BLaER1 (cell line): Measurements from ENCODE around the gene HMBS.
A peak's percentile ranks its signal among the peaks of the same experiment; 100 is the strongest.

Experiments used
- H3K27ac ChIP-seq: shearing (Covaris generic); formaldehyde crosslinking; 2 replicates; pipeline ENCODE4 v1.8.1; 2022
- H3K27me3 ChIP-seq: shearing (Covaris generic); formaldehyde crosslinking; 2 replicates; pipeline ENCODE4 v1.8.1; 2022
- H3K36me3 ChIP-seq: shearing (Covaris generic); formaldehyde crosslinking; 2 replicates; pipeline ENCODE4 v1.8.1; 2022
- H3K4me1 ChIP-seq: shearing (Covaris generic); formaldehyde crosslinking; 2 replicates; pipeline ENCODE4 v1.8.1; 2022
- H3K4me2 ChIP-seq: shearing (Covaris generic); formaldehyde crosslinking; 2 replicates; pipeline ENCODE4 v1.8.1; 2022
- H3K4me3 ChIP-seq: shearing (Covaris generic); formaldehyde crosslinking; 2 replicates; pipeline ENCODE4 v1.8.1; 2022
- H3K9ac ChIP-seq: shearing (Covaris generic); formaldehyde crosslinking; 2 replicates; pipeline ENCODE4 v1.8.1; 2022
- H3K9me3 ChIP-seq: shearing (Covaris generic); formaldehyde crosslinking; 2 replicates; pipeline ENCODE4 v1.8.1; 2022
- H4K20me1 ChIP-seq: shearing (Covaris generic); formaldehyde crosslinking; 2 replicates; pipeline ENCODE4 v1.8.1; 2022
- Cebpa-rat ChIP-seq: shearing (Covaris generic); IDR thresholded peaks from 2 replicates; pipeline ENCODE4 v1.8.1; 2022

HMBS gene

DNA sequence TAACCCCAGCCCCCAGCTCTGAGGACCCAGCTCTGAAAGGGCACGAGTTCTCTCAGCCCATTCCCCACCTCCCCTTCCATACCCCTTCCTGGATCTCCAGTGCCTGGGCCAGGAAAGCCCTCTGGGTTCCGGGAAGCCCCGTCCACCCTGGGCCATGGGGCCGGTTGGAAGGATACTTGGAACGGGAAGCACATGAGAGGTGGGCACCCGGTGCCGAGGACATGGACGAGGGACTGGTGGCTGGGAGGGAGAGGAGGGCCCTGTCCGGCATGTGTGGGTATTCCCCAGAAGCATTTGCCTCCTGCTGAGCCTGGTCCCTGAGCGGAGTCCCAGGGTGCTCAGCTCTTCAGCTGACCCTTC lies 31.5 kb downstream of the HMBS start:
- peaks cover 12% of the 10 kb centered on the region for H3K4me1 ChIP-seq
- H3K36me3 ChIP-seq: peaks cover 67% of the 10 kb centered on the region
- H3K9me3 ChIP-seq: no peaks in the 10 kb centered on the region
- no peak overlapping the region for H3K4me2 ChIP-seq
- H3K9ac ChIP-seq: no peak overlapping the region
- no peak overlapping the region for H3K4me3 ChIP-seq
- H3K27me3 ChIP-seq: no peaks in the 10 kb centered on the region
- H4K20me1 ChIP-seq: no peaks in the 10 kb centered on the region
- H3K27ac ChIP-seq: no peak overlapping the region
- TF ChIP-seq Cebpa-rat: no peak

DNA sequence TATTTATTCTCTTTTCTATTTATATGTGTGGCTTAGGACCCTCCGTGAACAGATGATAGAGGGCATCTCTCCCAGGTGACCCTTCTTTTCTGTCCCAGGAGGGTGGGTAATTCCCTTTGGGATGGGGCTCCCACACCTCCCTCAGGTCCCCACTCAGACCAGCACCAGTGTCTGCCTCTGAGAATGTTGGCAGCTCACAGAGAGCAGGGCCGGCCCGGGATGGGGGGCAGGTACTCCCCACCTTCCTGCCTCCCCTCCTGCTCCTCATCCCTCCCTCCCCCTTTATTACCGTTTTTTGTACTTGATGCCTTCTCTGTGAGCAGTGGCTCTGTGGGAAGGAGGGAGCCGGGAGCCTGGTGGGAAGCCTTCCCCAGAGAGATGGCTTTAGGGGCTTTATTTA lies 31.9 kb downstream of the HMBS start:
- H3K4me3 ChIP-seq: no peak overlapping the region
- no peak overlapping the region for H3K9ac ChIP-seq
- H3K27me3 ChIP-seq: no peaks in the 10 kb centered on the region
- no peak overlapping the region for H3K4me2 ChIP-seq
- no peak for TF ChIP-seq Cebpa-rat
- peaks cover under 1% of the 10 kb centered on the region; the same call in 1 of the 2 replicates for H4K20me1 ChIP-seq
- H3K4me1 ChIP-seq: peaks cover 12% of the 10 kb centered on the region
- no peak overlapping the region for H3K27ac ChIP-seq
- H3K36me3 ChIP-seq: peaks cover 63% of the 10 kb centered on the region
- no peaks in the 10 kb centered on the region for H3K9me3 ChIP-seq

DNA sequence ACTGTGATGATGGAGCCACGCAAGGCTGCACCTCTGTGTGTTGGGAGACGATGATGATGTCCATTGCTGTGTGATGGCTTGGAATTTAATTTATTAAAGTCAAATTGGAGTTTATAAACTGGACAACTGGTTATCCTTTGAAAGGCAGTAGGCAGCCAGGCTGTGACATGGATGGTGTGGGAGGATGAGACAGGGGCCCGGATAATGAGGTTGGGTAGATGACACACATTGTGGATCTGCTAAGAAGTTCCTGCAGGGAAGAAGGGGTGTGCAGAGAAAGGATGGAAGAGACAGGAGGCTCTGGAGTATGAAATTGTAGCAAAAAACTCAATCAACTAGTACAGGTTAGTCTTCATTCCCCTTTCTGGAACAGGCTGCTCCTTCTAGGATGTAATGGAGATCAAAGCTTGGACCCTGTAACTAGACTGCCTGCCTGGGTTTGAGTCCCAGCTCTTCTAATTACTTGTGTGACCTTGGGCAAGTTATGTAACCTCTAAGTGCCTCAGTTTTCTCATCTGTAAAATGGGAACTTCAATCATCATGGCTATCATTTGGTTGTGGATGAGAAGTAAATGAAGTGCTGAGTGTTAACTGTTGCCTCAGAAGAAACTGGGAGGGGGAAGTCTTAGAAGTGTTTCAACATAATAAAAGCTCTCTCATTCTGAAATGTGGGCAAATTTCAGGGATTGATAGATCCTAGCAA lies 32.5 kb downstream of the HMBS start:
- H3K27ac ChIP-seq: no peak overlapping the region

DNA sequence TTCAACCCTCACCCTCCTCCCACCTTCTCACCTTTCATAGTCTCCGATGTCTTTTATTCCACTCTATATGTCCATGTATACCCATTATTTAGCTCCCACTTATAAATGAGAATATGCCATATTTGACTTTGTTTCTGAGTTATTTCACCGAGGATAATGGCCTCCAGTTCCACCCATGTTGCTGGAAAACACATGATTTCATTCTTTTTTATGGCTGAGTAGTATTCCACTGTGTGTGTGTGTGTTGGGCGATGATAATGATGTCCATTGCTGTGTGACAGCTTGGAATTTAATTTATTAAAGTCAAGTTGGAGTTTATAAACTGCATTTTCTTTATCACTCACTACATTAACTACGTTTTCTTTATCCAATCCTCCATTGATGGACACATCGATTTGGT lies 33.5 kb downstream of the HMBS start:
- Histone ChIP-seq H3K4me1 (peaks cover 26% of the 10 kb centered on the region), H3K27me3 (no peaks in the 10 kb centered on the region), H3K27ac (no peak overlapping the region), H3K4me3 (no peak overlapping the region), H3K9me3 (no peaks in the 10 kb centered on the region), H4K20me1 (peaks cover 17% of the 10 kb centered on the region), H3K4me2 (no peak overlapping the region), H3K9ac (no peak overlapping the region), H3K36me3 (peaks cover 47% of the 10 kb centered on the region)
- TF ChIP-seq Cebpa-rat: no peak

More for the DNA sequence above, 32.5 kb downstream of the HMBS start:
- no peaks in the 10 kb centered on the region for H3K9me3 ChIP-seq
- H3K36me3 ChIP-seq: peaks cover 57% of the 10 kb centered on the region
- H3K4me3 ChIP-seq: no peak overlapping the region
- H3K4me1 ChIP-seq: peaks cover 15% of the 10 kb centered on the region
- no peak overlapping the region for H3K4me2 ChIP-seq
- no peak overlapping the region for H3K9ac ChIP-seq
- no peak for TF ChIP-seq Cebpa-rat
- H4K20me1 ChIP-seq: peaks cover 6% of the 10 kb centered on the region
- H3K27me3 ChIP-seq: no peaks in the 10 kb centered on the region

DNA sequence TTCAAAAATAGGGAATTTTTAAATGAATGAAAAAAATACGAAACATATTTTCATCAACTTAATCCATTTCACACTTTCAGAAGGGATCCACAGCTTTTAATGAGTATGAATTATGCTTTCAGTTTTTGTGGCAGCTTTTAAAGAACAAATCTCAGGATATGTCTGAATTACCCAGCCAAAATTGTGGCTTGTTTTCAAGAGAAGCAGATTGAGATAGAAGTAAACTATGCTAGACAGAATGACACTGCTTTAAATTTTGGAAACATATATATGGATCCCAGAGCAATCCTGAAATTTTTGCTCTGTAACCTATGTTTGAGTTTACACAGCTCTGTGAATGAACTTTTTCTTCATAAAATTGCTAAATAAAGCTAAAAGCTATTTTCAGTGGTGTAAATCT lies 34.3 kb downstream of the HMBS start:
- H3K4me1 ChIP-seq: peaks cover 27% of the 10 kb centered on the region
- H3K27ac ChIP-seq: no peak overlapping the region
- H3K9me3 ChIP-seq: no peaks in the 10 kb centered on the region
- peaks cover 18% of the 10 kb centered on the region for H4K20me1 ChIP-seq
- H3K4me3 ChIP-seq: no peak overlapping the region
- H3K9ac ChIP-seq: no peak overlapping the region
- H3K36me3 ChIP-seq: peaks cover 46% of the 10 kb centered on the region
- H3K27me3 ChIP-seq: no peaks in the 10 kb centered on the region
- no peak for TF ChIP-seq Cebpa-rat
- H3K4me2 ChIP-seq: no peak overlapping the region

DNA sequence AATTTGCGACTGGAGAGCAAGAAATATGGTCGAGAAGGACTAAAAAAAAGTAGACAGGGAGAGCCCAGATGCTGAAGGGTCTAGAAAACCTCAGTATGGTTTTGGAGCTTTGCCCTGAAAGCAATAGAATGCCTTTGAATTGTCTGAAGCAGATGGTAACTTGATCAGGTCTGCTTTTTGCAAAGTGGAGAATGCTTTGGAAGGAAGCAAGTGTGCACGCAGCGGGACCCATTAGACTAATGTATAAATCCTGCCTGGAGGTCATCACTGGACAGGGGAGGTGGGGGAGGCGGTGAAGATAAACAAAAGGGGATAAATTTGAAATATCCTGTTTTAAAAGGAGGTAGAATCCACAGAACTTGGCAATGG lies 35.9 kb downstream of the HMBS start:
- Histone ChIP-seq H3K4me1 (peaks cover 22% of the 10 kb centered on the region), H3K4me2 (peak overlapping the region; percentile 84), H3K36me3 (peaks cover 45% of the 10 kb centered on the region), H3K9ac (peak overlapping the region; percentile 67), H3K9me3 (no peaks in the 10 kb centered on the region), H3K4me3 (peak overlapping the region; percentile 96), H4K20me1 (peaks cover 18% of the 10 kb centered on the region), H3K27me3 (no peaks in the 10 kb centered on the region), H3K27ac (peak overlapping the region; percentile 75)
- TF ChIP-seq Cebpa-rat: no peak

DNA sequence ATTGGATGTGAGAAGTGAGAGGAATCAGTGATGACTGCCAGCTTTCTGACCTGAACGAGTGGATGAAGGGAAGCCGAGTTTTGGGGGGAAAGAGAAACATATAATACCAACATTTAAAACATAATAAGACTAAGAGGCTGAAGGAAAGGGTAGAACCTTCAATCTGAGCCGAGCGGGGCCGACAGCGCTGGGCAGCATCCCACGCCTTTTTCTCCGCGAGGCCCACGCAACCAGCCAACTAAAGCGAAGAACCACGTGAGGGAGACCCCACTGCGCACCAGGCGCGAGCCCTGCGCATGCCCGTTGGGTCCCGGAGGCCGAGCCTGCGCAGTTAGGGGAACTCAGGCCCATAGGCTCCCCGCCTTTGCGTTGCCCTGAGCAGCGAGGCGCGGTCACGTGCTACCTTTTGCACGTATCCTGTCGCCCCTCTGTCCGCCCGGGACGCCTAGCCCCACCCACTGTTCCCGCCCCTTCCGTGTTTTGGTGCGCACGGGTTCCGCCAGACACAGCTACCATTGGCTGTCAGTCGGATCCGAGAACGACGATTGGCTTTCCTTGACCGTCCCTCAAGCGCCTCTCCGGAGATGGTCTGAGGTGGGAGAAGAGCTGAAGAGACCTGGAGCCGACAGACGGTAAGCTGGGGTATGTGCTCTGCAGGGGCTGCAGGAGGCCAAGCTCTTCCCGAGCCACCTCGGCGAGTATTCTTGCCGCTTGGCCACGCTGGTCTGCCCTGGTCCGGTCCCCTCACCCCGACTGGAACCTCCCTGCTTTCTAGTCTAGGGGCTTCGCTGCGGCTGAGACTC lies 36.5 kb downstream of the HMBS start, which contains the start of gene HINFP:
TSS of gene HINFP (plus strand) at position 573 of the 803 bp plus-strand sequence. CDS start 5,365 bp downstream, outside the sequence.
- Histone ChIP-seq H3K27me3 (no peaks in the 10 kb centered on the region), H4K20me1 (peaks cover 18% of the 10 kb centered on the region), H3K4me2 (peak within 1 kb of the TSS; percentile 98), H3K4me1 (peaks cover 22% of the 10 kb centered on the region), H3K9me3 (no peaks in the 10 kb centered on the region), H3K27ac (peak within 1 kb of the TSS; percentile 75), H3K4me3 (peak within 1 kb of the TSS; percentile 96), H3K9ac (peak within 1 kb of the TSS; percentile 91), H3K36me3 (peaks cover 45% of the 10 kb centered on the region)
- no peak for TF ChIP-seq Cebpa-rat

DNA sequence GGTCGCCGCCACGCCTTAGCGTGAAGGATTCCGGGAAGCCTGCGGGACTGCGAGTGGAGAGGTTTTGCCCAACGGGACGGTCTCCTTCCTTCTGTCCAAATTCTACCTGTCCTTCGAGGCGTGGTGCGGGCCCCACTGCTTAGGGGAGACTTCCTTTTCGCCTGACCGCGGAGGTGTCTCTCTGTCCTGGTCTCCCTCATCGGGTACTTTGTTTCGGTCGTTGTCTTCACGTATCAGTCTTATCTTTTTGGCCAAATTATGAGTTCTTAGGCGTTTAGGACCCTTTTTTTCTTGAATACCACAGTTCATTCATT lies 37.1 kb downstream of the HMBS start:
- TF ChIP-seq Cebpa-rat: no peak

DNA sequence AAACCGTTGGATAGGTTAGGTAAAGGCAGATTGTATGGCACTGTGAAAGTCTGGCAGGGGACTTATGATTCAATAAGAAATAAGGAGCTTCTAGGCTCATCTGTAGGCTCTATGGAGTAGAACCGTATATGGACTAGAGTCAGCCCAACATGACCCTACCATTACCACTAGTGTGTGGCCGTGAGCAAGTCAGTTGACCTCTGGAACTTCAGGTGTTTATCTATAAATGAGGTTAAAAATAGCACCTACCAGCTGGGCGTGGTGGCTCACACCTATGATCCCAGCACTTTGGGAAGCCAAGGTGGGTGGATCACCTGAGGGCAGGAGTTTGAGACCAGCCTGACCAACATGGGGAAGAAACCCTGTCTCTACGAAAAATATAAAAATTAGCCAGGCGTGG lies 41.1 kb downstream of the HMBS start:
- Histone ChIP-seq H3K9ac (no peak overlapping the region), H3K4me1 (peaks cover 28% of the 10 kb centered on the region), H3K9me3 (no peaks in the 10 kb centered on the region), H3K4me3 (no peak overlapping the region), H3K36me3 (peaks cover 60% of the 10 kb centered on the region), H3K27me3 (no peaks in the 10 kb centered on the region), H3K27ac (no peak overlapping the region), H3K4me2 (no peak overlapping the region), H4K20me1 (peaks cover 18% of the 10 kb centered on the region)
- TF ChIP-seq Cebpa-rat: no peak

More for the DNA sequence above, 37.1 kb downstream of the HMBS start:
- Histone ChIP-seq H3K4me1 (peaks cover 27% of the 10 kb centered on the region), H4K20me1 (peaks cover 18% of the 10 kb centered on the region), H3K27ac (peak overlapping the region; percentile 75), H3K4me2 (peak overlapping the region; percentile 98), H3K4me3 (peak overlapping the region; percentile 96), H3K27me3 (no peaks in the 10 kb centered on the region), H3K36me3 (peaks cover 39% of the 10 kb centered on the region), H3K9ac (peak overlapping the region; percentile 91), H3K9me3 (no peaks in the 10 kb centered on the region)

DNA sequence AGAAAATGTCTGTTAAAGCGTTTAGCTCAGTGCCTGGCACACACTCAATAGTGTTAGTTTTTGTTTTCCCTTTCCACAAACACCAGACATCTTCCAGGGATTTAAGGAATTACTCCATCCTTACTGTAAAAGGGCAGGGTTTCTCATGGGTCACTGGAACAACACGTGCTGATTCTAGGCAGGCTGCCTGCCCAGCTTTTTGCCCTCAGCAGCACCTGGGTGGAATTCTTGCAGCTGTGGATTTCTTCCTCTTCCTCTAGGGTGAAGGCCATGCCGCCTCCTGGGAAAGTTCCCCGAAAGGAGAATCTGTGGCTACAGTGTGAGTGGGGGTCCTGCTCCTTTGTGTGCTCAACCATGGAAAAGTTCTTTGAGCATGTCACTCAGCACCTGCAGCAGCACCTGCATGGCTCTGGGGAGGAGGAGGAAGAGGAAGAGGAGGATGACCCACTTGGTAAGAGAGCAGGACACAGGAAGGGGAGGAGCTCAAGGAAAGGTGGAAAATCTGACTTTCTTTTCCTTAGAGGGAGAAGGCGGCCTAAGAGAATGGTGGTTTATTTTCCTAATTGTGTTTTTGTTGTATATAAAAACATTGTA lies 42.1 kb downstream of the HMBS start:
- no peak overlapping the region for H3K4me3 ChIP-seq
- no peak overlapping the region for H3K27ac ChIP-seq
- peak overlapping the region; percentile 64 for H3K4me2 ChIP-seq
- no peaks in the 10 kb centered on the region for H3K27me3 ChIP-seq
- H4K20me1 ChIP-seq: peaks cover 16% of the 10 kb centered on the region
- TF ChIP-seq Cebpa-rat: no peak
- H3K4me1 ChIP-seq: peaks cover 26% of the 10 kb centered on the region
- H3K9ac ChIP-seq: no peak overlapping the region
- peaks cover 70% of the 10 kb centered on the region for H3K36me3 ChIP-seq
- no peaks in the 10 kb centered on the region for H3K9me3 ChIP-seq
